GM13976 (cell line): ENCODE measurements around the gene PLPP2.

Source experiments
- DNase-seq: peaks from one replicate; pipeline ENCODE4 v3.0.0; 2012; ENCODE audit warnings: low spot score
- CTCF ChIP-seq: IDR thresholded peaks from 2 replicates; pipeline ENCODE4 v1.5.1; 2012; ENCODE audit warnings: borderline replicate concordance, mild to moderate bottlenecking; ENCODE audit not compliant: insufficient read depth; ENCODE audit errors: extremely low read depth, missing control alignments, control extremely low read depth
- in situ Hi-C: fragments of 300-500 bp; cut with MboI; formaldehyde crosslinking; loops from one replicate; pipeline ENCODE4 v1.12.0; 2022; ENCODE audit warnings: low sequenced_read_pairs, mixed read lengths, inconsistent platforms; ENCODE audit not compliant: unreplicated experiment

PLPP2 gene

GRCh38 chr19:306151-306900, 15.1 kb upstream of the PLPP2 start:
- in situ Hi-C loops = no loop called here
- TF ChIP-seq CTCF = no peak
- DNase-seq = no peak

GRCh38 chr19:305240-306150, 14.3 kb upstream of the PLPP2 start:
- in situ Hi-C loops = no loop called here
- no peak for TF ChIP-seq CTCF
- no peak for DNase-seq

DNA sequence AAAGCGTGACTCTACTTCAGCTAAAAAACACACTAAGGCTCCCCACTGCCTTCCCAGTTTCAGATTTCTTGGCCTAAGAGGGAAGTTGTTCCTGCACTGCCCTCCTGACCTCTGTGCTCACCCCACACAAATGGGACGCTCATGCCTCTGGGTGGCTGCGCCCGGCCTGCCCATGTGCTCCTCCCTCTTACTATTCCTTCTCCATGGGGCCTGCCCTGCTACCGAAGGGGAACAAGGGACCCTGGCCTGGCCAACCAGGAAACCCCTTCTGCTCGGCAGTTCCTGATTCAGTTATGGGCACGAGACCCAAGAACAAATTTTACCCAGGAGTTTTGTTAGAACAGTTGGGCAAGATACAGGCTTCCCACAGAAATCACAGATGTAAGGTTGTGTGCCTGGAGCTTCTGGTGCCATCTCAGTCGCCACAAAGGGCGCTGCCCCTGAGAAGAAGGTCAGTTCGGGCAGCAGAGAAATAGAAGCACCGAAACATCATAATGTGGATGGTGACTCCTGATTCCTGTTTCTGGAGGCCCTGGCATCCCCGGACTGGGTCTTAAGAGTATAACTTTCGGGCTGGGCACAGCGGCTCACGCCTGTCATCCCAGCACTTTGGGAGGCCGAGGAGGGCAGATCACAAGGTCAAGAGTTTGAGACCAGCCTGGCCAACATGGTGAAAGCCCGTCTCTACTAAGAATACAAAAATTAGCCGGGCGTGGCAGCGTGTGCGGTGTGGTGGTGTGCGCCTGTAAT, 5.4 kb upstream of the PLPP2 start:
- in situ Hi-C loops = no loop called here
- no peak for TF ChIP-seq CTCF
- no peak for DNase-seq

DNA sequence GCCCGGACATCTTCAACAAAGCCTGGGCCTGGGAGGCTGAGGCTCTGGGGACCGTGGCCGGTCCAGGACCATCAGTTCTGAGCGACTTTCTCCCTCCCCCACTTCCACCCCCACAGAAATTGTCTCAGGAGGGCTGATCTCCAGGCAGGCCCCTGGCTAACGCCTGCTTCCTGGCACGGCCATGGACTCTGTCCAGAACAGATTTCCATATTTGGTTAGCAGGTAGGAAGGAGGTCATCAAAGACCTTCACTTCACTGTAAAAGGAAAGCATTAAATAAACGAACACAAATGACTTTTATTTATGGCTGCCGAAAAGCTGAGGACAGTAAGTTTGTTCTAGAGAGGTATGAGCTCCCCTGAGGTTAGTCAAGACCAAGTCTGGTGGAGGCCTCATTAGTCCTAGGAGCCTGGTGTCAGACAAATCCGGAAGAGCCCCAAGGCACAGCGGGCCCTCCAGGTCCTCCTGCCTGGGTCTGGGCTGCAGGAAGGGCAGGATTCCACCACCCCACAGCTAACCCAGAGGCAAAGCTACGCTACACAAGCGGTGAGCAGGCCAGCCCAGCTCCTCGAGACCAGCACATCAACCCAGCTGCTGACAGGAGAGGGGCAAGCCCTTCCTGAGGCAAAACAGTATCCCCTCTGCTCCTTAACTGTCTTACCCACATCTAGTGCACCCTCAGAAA, 4.6 kb upstream of the PLPP2 start:
- peak; percentile 24 for DNase-seq
- in situ Hi-C loops = no loop called here
- no peak for TF ChIP-seq CTCF

- DNase-seq = peak; percentile 85
- TF ChIP-seq CTCF = peak; percentile 83
- in situ Hi-C loops = no loop called here
Observed at GRCh38 chr19:294946-295686, 3.9 kb upstream of the PLPP2 start.
